SK-MEL-5 (cell line): Measurements from ENCODE around the gene PAK5. TPM values are rescaled to one million over a fixed set of nuclear protein-coding genes. Genes with fewer than 3 reads are reported as not detected.
A peak's percentile ranks its signal among the peaks of the same experiment; 100 is the strongest.

Experiments
- DNase-seq: peaks from one replicate; pipeline ENCODE4 v3.0.0-alpha.2; 2016; ENCODE audit warnings: low read depth, low spot score
- in situ Hi-C: cut with HindIII; loops from 2 replicates; pipeline ENCODE4 v1.10.0; 2016; ENCODE audit warnings: low sequenced_read_pairs, high pct_unique_total_duplicates, low pct_unique_long_range_greater_than_20kb
- total RNA-seq: library from RNA; depleted of rRNA; stranded (reverse); fragments of >200 nt; shearing (Covaris generic); gene quantifications from 2 replicates; pipeline ENCODE4 v1.2.3, GENCODE V29; 2014

The PAK5 gene
- total RNA-seq, 1 experiment from 2014 or later = not detected

DNA sequence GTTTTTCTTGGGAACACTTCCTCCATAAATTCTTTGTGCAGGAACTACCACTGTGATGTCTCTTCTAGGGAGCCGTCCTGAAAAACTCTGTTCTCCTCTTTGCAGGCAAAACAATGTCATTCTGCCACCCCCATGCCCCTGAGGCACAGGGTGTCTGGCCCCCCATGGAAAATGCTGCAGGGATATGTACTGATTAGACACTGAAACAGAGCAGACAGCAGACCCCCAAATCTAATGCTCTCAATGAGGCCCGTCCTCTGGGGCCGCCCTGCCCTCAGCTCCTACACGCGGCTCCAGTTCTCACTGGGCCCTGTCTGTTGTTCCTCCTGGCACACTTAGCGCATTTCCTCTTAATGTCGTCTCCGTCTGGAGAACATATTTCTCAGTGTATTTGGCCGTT, 227.0 kb downstream of the PAK5 start:
- no peak for DNase-seq
- in situ Hi-C loops = no loop called here

DNA sequence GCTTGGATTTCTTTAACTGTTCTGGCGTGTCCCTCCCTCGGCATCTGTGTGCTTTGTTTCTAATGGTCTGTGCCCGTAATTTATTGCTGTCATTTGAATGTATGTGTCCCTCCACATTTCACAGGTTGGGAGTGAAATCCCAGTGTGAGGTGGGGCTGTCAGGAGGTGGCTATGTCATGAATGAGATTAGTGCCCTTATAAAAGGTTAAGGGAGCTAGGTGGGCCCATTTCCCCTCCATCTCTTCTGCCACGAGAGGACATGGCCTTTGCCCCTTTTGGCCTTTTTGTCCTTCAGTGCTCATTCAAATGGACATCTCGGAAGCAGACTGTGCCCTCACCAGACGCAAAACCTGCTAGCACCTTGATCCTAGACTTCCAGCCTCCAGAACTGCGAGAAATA, 228.2 kb downstream of the PAK5 start:
- no peak for DNase-seq
- in situ Hi-C loops = no loop called here

- peak; percentile 83 for DNase-seq
- in situ Hi-C loops = no loop called here
Measured at GRCh38 chr20:9609887-9610502, 228.9 kb downstream of the PAK5 start.

DNA sequence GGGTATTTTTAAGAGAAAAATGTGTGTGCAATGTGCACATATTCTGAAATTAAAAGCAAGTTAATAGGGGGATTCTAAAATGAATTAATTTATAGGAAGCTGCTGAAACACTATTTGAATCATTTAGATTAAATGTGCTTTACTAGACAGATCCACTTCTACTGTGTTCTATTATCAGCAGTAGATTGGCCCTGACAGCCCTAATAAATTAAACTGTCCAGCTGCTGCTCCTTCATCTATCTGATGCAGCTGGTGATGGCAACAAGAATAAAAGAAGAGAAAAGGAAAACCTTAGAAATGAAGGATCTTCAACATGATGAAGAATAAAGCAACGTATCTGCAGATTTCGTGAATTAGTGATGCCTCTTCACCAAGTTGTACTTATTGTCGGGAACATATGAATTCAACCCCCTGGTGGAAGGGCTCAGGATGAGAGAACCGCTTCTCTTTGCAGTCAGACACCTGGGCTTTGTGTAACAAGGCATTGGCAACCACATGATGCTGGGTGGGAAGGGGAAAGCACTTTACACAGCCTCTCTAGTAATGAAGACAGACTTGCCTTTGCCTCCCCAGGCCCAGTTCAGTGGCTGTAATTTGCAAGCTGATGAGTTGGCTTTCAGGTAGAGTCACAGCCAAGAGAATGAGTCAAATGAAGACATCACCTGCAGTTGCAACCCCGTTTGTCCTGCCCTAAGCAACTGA, 230.1 kb downstream of the PAK5 start:
- in situ Hi-C loops = no loop called here

GRCh38 chr20:9602847-9603183, 236.1 kb downstream of the PAK5 start:
- no peak for DNase-seq
- in situ Hi-C loops = no loop called here

More for the DNA sequence above, 230.1 kb downstream of the PAK5 start:
- DNase-seq = no peak

GRCh38 chr20:9600562-9600961, 238.3 kb downstream of the PAK5 start:
- DNase-seq = no peak
- in situ Hi-C loops = no loop called here

DNA sequence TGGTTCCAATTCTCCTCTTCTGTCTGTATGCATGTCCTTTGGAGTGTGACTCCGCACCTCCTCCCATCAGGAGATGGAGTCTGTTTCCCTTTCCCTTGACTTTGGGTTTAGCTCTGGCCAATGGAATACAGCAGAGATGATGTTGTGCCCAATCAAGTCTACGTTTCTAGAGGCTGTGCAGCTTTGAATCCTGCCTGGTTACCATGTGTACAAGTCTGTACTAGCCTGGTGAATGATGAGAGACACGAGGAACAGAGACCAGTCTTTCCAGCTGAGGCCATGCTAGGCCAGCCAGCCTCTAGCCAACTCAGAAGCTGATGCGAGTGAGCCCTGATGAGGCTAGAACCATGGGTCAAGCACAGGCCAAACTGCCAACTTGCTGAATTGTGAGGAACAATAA, 241.3 kb downstream of the PAK5 start:
- peak; percentile 22 for DNase-seq
- in situ Hi-C loops = no loop called here

- DNase-seq = no peak
- in situ Hi-C loops = no loop called here
Measured at GRCh38 chr20:9595763-9596162, 243.1 kb downstream of the PAK5 start.

GRCh38 chr20:9594284-9594875, 244.5 kb downstream of the PAK5 start:
- in situ Hi-C loops = no loop called here
- no peak for DNase-seq

DNA sequence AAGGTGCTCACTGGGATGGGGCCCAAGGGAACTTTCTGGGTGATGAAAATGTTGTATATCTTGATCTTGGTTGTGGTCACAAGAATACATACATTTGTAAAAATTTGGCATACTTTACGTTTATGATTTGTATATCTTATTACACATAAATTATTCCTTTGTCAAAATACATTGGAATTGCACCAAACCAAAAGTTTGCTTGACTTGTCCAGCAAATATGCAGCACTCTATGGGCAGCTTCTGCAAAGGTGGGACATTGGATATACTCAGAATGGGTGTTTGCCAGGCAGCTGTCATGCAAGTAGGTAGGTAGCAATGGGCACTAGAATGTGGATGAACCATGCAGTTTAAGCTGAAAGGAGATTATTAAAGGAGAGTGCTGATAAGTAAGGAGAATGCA, 246.5 kb downstream of the PAK5 start:
- in situ Hi-C loops = no loop called here

DNA sequence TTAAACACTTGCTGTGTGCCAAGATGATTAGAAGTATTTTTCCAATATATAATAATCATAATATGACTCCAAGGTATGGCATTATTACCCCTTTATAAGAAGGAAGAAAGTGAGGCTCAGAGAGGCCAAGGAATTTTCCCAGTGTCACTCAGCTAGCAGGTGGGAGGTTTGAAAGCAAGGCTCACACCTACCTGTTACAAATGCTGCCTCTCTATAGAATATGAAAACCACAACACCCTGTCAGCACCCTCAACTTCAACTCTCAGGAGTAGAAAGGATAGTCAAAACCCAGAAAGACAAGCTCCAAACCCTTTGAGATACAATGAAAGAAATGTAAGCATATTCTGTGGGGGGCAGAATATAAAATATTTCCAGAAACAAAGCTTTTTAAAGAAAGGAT, 247.8 kb downstream of the PAK5 start:
- no peak for DNase-seq
- in situ Hi-C loops = no loop called here

More for the DNA sequence above, 246.5 kb downstream of the PAK5 start:
- no peak for DNase-seq

DNA sequence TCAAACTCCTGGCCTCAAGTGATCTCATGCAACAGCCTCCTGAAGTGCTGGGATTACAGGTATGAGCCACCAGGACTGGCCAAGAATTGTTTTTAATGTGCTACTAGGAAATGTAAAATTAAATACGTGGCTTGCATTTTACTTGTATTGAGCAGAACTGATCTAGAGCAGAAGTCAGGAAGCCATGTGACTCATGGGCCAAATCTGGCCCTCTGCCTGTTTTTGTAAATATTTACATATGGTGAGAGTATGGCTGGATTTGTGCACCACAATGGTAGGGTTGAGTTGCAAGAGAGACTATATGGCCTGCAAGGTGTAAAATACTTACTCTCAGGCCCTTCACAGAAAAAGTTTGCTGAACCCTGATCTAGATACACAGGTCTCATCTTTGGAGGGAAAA, 248.7 kb downstream of the PAK5 start:
- DNase-seq = no peak
- in situ Hi-C loops = no loop called here

DNA sequence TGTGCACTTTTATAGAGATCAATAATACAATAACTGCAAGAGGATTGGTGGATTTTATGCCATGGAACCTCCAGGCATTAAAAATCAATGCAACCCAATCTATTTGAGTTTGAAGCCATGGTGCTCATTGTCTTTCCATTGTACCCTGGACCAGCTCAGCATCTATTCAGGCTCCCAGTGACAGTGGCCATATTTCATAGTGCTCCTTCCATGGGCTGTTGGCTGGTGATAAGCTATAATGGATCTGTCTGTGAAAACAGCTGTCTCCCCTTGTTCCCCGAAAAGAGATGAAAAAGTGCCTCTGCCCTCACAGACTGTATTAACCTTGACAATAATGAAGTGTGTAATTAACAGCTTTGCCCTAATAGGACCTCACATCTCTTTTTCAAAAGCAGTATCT, 250.2 kb downstream of the PAK5 start:
- DNase-seq = no peak
- in situ Hi-C loops = no loop called here

DNA sequence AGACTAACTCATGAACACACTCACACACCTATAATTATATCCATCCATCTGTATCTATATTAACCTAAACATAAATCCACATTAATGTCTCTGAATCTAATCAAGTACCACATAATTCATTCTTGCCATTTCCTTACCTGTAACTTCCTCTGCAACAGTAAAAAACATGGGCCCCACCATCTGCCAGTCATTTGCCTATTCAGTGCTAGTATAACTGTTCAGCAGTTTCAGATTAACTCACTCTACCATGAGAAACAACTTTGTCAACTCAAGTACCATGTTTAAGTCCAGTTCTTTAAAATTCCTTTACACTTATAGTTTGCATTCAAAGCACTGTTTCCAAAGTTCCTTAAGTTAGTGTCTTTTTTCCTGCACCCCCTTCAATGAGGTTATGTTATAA, 255.7 kb downstream of the PAK5 start:
- in situ Hi-C loops = no loop called here

DNA sequence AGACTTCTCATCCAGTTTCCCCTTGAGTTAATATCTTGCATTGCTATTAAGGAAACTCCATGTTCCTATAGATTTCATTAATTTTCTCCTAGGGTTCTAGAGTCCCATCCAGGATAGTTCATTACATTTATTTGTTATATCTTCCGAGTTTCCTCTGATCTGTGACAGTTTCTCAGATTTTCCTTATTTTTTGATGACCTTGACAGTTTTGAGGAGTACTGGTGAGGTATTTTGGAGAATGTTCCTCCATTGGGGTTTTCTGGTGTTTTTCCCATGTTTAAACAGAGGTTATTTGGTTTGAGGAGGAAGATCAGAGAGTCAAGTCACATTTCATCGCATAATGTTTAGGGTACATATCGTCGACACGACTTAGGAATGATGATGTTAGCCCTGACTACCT, 256.7 kb downstream of the PAK5 start:
- in situ Hi-C loops = no loop called here

More for the DNA sequence above, 255.7 kb downstream of the PAK5 start:
- DNase-seq = no peak

GRCh38 chr20:9581509-9581908, 257.4 kb downstream of the PAK5 start:
- in situ Hi-C loops = no loop called here
- DNase-seq = no peak

More for the DNA sequence above, 256.7 kb downstream of the PAK5 start:
- DNase-seq = no peak

GRCh38 chr20:9578594-9578993, 260.3 kb downstream of the PAK5 start:
- in situ Hi-C loops = no loop called here
- no peak for DNase-seq

- DNase-seq = no peak
- in situ Hi-C loops = no loop called here
Measured at GRCh38 chr20:9577397-9577796, 261.5 kb downstream of the PAK5 start.

DNA sequence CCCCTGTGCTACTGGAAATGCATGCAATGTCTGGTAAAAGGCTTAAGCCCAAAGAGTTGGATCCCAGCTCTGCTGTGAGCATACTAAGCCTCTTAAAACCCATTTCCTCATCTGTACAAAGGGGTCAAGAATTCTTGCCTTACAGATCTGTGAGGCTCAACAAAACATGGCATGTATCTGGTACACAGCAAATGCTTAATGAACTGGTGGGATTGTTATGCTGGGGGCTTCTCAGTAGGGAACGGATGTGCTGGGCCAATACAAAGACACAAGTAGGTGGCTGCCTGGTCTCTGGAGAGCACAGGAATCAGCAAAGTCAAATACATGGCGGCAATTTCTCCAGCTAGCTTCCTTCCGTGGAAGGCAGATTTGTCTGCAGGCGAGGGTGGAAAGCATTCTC, 262.2 kb downstream of the PAK5 start:
- in situ Hi-C loops = no loop called here
- no peak for DNase-seq
